Measurements from ENCODE around the gene BTRC.

The BTRC gene

DNA sequence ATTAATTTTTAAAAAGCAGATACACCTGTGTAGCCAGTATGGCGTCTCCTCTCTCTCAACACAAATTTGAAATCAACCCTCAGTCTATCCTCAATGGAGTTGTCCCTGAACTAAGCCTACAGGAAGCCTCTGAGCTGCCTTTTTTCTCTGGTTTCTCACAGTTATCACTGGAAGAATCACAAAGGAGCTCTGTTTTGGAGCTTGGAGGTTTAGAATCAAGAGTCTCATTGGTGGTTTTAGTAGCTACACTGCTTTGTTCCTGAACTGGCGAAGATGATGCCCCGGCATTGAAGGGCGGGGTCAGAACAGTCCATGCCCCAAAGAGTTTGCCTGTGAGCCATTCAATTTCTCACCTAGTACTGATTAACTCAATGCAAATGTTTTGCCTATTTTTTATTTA is 16.1 kb upstream of the BTRC start:
- H3K9me2 ChIP-seq (replicated peaks; ENCODE audit: insufficient read depth, low read length), result no peaks in the 10 kb centered on the region
- H3K27ac ChIP-seq (ENCODE audit: low read depth, low read length), result no peak overlapping the region
- no peaks in the 10 kb centered on the region for H3F3A ChIP-seq (ENCODE audit: insufficient read depth)
- H3K4me2 ChIP-seq (ENCODE audit: low read depth, low read length, poor library complexity, severe bottlenecking), result no peak overlapping the region
- no peak overlapping the region for H2AFZ ChIP-seq (ENCODE audit: low read depth, low read length, severe bottlenecking)
- no peak for TF ChIP-seq CTCF (IDR thresholded peaks at IDR 0.05; ENCODE audit: insufficient read depth, low read length, poor library complexity, severe bottlenecking)
- TF ChIP-seq EZH2phosphoT487 (conservative IDR thresholded peaks at IDR 0.05; ENCODE audit: low read length), result no peak
- H3K27me3 ChIP-seq (ENCODE audit: low read length), result no peaks in the 10 kb centered on the region
- no peak overlapping the region for H3K9ac ChIP-seq (ENCODE audit: low read length)
- H3K36me3 ChIP-seq (ENCODE audit: low read length), result no peaks in the 10 kb centered on the region
- no peaks in the 10 kb centered on the region for H3K79me2 ChIP-seq (ENCODE audit: insufficient read depth, low read length)
- H3K4me3 ChIP-seq (ENCODE audit: insufficient read depth, low read length, poor library complexity, severe bottlenecking), result no peak overlapping the region
- H4K20me1 ChIP-seq (ENCODE audit: low read depth, low read length), result no peaks in the 10 kb centered on the region
- H3K9me3 ChIP-seq (ENCODE audit: insufficient read depth, low read length), result no peaks in the 10 kb centered on the region

DNA sequence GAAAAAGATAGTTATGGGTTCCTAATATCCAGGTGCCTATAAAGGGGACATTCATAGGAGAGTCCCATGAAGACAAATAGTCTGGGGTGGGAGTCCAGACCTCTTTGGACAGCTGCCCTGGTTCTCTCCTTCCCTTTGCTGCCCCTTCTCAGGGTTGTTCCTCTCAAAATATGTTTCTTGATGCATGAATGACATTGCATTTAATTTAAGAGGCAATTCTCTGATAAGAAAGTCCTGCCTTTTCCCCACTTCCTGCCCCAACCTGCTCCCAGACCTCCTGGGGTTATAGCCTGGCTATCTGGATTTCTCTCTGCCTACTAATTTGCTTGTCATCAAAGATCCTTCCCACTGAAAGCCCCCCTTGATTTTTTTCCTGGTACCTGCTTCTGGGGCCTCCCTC is 12.5 kb upstream of the BTRC start:
- no peaks in the 10 kb centered on the region for H3K9me3 ChIP-seq (ENCODE audit: insufficient read depth, low read length)
- no peaks in the 10 kb centered on the region for H3K79me2 ChIP-seq (ENCODE audit: insufficient read depth, low read length)
- no peak overlapping the region for H3K4me2 ChIP-seq (ENCODE audit: low read depth, low read length, poor library complexity, severe bottlenecking)
- no peak overlapping the region for H2AFZ ChIP-seq (ENCODE audit: low read depth, low read length, severe bottlenecking)
- no peaks in the 10 kb centered on the region for H3K27me3 ChIP-seq (ENCODE audit: low read length)
- no peaks in the 10 kb centered on the region for H3F3A ChIP-seq (ENCODE audit: insufficient read depth)
- H3K36me3 ChIP-seq (ENCODE audit: low read length), result no peaks in the 10 kb centered on the region
- H3K27ac ChIP-seq (ENCODE audit: low read depth, low read length), result no peak overlapping the region
- no peak for TF ChIP-seq EZH2phosphoT487 (conservative IDR thresholded peaks at IDR 0.05; ENCODE audit: low read length)
- TF ChIP-seq CTCF (IDR thresholded peaks at IDR 0.05; ENCODE audit: insufficient read depth, low read length, poor library complexity, severe bottlenecking), result no peak
- H4K20me1 ChIP-seq (ENCODE audit: low read depth, low read length), result no peaks in the 10 kb centered on the region
- no peak overlapping the region for H3K4me3 ChIP-seq (ENCODE audit: insufficient read depth, low read length, poor library complexity, severe bottlenecking)
- no peak overlapping the region for H3K9ac ChIP-seq (ENCODE audit: low read length)
- no peaks in the 10 kb centered on the region for H3K9me2 ChIP-seq (replicated peaks; ENCODE audit: insufficient read depth, low read length)

DNA sequence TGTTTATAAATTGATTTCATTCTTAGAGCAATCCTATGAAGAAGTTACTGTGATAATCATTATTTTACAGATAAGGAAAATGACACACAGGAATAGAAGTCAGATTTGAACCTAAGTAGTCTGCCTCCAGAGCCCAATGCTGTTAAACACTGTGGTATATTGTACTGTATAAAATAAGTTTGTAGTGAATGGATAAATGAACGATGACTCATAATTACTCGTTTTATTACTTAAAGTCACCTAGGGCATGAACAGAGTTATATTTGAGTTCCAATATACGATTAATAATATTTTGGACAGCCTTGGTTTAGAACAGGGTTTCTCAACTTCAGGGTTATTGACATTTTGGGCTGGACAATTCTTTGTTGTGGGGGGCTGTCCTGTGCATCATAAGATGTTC is 7.8 kb upstream of the BTRC start:
- Histone ChIP-seq H2AFZ (ENCODE audit: low read depth, low read length, severe bottlenecking) (no peak overlapping the region), H3K4me2 (ENCODE audit: low read depth, low read length, poor library complexity, severe bottlenecking) (no peak overlapping the region), H3K9me2 (replicated peaks; ENCODE audit: insufficient read depth, low read length) (no peaks in the 10 kb centered on the region), H3K27me3 (ENCODE audit: low read length) (no peaks in the 10 kb centered on the region), H3K4me3 (ENCODE audit: insufficient read depth, low read length, poor library complexity, severe bottlenecking) (no peak overlapping the region), H3K9ac (ENCODE audit: low read length) (no peak overlapping the region), H3K79me2 (ENCODE audit: insufficient read depth, low read length) (no peaks in the 10 kb centered on the region), H4K20me1 (ENCODE audit: low read depth, low read length) (no peaks in the 10 kb centered on the region), H3K9me3 (ENCODE audit: insufficient read depth, low read length) (no peaks in the 10 kb centered on the region), H3K27ac (ENCODE audit: low read depth, low read length) (no peak overlapping the region), H3K36me3 (ENCODE audit: low read length) (no peaks in the 10 kb centered on the region), H3F3A (ENCODE audit: insufficient read depth) (no peaks in the 10 kb centered on the region)
- TF ChIP-seq EZH2phosphoT487 (conservative IDR thresholded peaks at IDR 0.05; ENCODE audit: low read length) (no peak), CTCF (IDR thresholded peaks at IDR 0.05; ENCODE audit: insufficient read depth, low read length, poor library complexity, severe bottlenecking) (no peak)
